NCI-H2107 treated with DMSO at 0.1 percent for 48 hours (cell line): Measurements from ENCODE around the gene ANAPC1.
"Not testable (repeated sequence)": the region's sequence is repeated elsewhere in the genome, so short reads cannot be mapped to it uniquely, and the experiment has no call there.

ENCODE experiments used
- DNase-seq: peaks from one replicate; lab custom pipeline; 2025; ENCODE audit not compliant: unreplicated experiment; lab: John Stamatoyannopoulos, UW

The ANAPC1 gene

GRCh38 chr2:111830479-111830878 is 53.5 kb downstream of the ANAPC1 start:
- DNase-seq: not testable (repeated sequence)

GRCh38 chr2:111828217-111828766 is 55.7 kb downstream of the ANAPC1 start:
- not testable (repeated sequence) for DNase-seq

GRCh38 chr2:111812970-111813622 is 70.9 kb downstream of the ANAPC1 start:
- DNase-seq: not testable (repeated sequence)

- not testable (repeated sequence) for DNase-seq
Measured at GRCh38 chr2:111790633-111791032, 93.4 kb downstream of the ANAPC1 start.

GRCh38 chr2:111784081-111784480 is 99.9 kb downstream of the ANAPC1 start:
- DNase-seq: not testable (repeated sequence)

- not testable (repeated sequence) for DNase-seq
Measured at GRCh38 chr2:111782195-111782594, 101.8 kb downstream of the ANAPC1 start.

GRCh38 chr2:111781443-111782094 is 102.4 kb downstream of the ANAPC1 start:
- not testable (repeated sequence) for DNase-seq

- not testable (repeated sequence) for DNase-seq
Measured at GRCh38 chr2:111777155-111777554, 106.8 kb downstream of the ANAPC1 start.

- DNase-seq: not testable (repeated sequence)
Measured at GRCh38 chr2:111776296-111776695, 107.7 kb downstream of the ANAPC1 start.

- DNase-seq: not testable (repeated sequence)
Measured at GRCh38 chr2:111772180-111772579, 111.8 kb downstream of the ANAPC1 start.

GRCh38 chr2:111770916-111771658 is 112.9 kb downstream of the ANAPC1 start:
- DNase-seq: not testable (repeated sequence)

- not testable (repeated sequence) for DNase-seq
Measured at GRCh38 chr2:111768266-111769190, 115.5 kb downstream of the ANAPC1 start.

GRCh38 chr2:111767087-111767486 is 116.9 kb downstream of the ANAPC1 start:
- not testable (repeated sequence) for DNase-seq

GRCh38 chr2:111766295-111766694 is 117.7 kb downstream of the ANAPC1 start:
- DNase-seq: not testable (repeated sequence)

GRCh38 chr2:111764151-111764550 is 119.8 kb downstream of the ANAPC1 start:
- not testable (repeated sequence) for DNase-seq

GRCh38 chr2:111760697-111761284 is 123.2 kb downstream of the ANAPC1 start:
- DNase-seq: not testable (repeated sequence)

GRCh38 chr2:111752533-111752932 is 131.5 kb downstream of the ANAPC1 start:
- DNase-seq: not testable (repeated sequence)

- DNase-seq: not testable (repeated sequence)
Measured at GRCh38 chr2:111750641-111751040, 133.4 kb downstream of the ANAPC1 start.

GRCh38 chr2:111748429-111748828 is 135.6 kb downstream of the ANAPC1 start:
- not testable (repeated sequence) for DNase-seq
